Choroid plexus epithelial cell (primary cell): Measurements from ENCODE around the gene DLEC1.
A peak's percentile ranks its signal among the peaks of the same experiment; 100 is the strongest.

Experiments used
- DNase-seq: peaks from one replicate; pipeline ENCODE4 v3.0.0-alpha.2; 2010; ENCODE audit warnings: low read depth
- H3K4me3 ChIP-seq: 2 replicates; pipeline ENCODE4 v1.5.1; 2011; ENCODE audit warnings: low read depth, mild to moderate bottlenecking, control low read depth, low read length, moderate library complexity
- CTCF ChIP-seq: conservative IDR thresholded peaks from 2 replicates; pipeline ENCODE4 v1.5.1; 2011; ENCODE audit warnings: low read depth, mild to moderate bottlenecking, control low read depth, inconsistent platforms, low read length, moderate library complexity

The DLEC1 gene

GRCh38 chr3:38001456-38002081, 37.4 kb upstream of the DLEC1 start:
- TF ChIP-seq CTCF: peak; percentile 17
- no peak overlapping the region for H3K4me3 ChIP-seq
- DNase-seq: no peak

- no peak for DNase-seq
- no peak for TF ChIP-seq CTCF
- no peak overlapping the region for H3K4me3 ChIP-seq
Measured at GRCh38 chr3:38002291-38002876, 36.6 kb upstream of the DLEC1 start.

GRCh38 chr3:38002940-38003339, 36.1 kb upstream of the DLEC1 start:
- H3K4me3 ChIP-seq: no peak overlapping the region
- no peak for DNase-seq
- TF ChIP-seq CTCF: no peak

GRCh38 chr3:38003371-38003816, 35.6 kb upstream of the DLEC1 start:
- peak; percentile 68 for DNase-seq
- no peak overlapping the region for H3K4me3 ChIP-seq
- TF ChIP-seq CTCF: peak; percentile 95

- no peak for DNase-seq
- no peak for TF ChIP-seq CTCF
- H3K4me3 ChIP-seq: no peak overlapping the region
Measured at GRCh38 chr3:38003817-38004414, 35.1 kb upstream of the DLEC1 start.

- TF ChIP-seq CTCF: peak; percentile 85
- no peak overlapping the region for H3K4me3 ChIP-seq
- peak; percentile 75 for DNase-seq
Measured at GRCh38 chr3:38004415-38005075, 34.5 kb upstream of the DLEC1 start.
